HG03457 (cell line): ENCODE data around the gene PPP1R14C.
"Not testable (repeated sequence)": the region's sequence is repeated elsewhere in the genome, so short reads cannot be mapped to it uniquely, and the experiment has no call there.

Source experiments
- ATAC-seq: cut with Tn5 transposase; IDR thresholded peaks from one replicate; pipeline ENCODE4 v1.9.1; 2021; ENCODE audit warnings: moderate number of reproducible peaks; ENCODE audit not compliant: unreplicated experiment

The PPP1R14C gene

DNA sequence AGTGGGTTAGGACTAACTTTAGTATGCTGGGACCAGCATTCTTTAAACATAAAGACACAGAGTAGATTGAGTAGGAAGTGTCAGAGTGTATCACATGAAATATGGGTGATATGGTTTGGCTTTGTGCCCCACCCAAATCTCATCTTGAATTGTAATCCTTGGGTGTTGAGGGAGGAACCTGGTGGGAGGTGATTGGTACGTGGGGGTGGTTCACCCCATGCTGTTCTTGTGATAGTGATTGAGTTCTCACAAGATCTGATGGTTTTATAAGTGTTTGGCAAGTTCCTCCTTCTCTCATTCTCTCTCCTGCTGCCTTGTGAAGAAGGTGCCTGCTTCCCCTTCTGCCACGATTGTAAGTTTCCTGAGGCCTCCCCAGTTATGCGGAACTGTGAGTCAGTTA is 5.1 kb upstream of the PPP1R14C start:
- not testable (repeated sequence) for ATAC-seq

DNA sequence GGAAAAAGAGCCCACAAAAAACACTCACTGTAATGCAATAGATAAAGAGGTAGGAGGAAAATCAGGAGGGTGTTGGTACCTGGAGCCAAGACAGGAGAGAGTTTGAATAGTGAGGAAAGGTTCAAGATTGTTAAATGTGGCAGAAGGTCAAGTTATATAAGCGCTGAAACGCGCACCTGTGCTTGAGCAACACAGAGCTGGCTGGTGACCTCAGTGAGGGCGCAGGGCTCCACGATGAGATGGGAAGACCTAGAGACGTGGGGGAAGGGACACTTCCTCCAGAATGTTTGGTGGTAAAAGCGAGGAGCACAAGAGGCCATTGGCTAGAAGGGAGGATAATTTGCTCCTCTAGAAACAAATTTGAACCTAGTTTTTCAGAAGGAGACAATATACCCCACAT is 4.2 kb upstream of the PPP1R14C start:
- no peak for ATAC-seq

DNA sequence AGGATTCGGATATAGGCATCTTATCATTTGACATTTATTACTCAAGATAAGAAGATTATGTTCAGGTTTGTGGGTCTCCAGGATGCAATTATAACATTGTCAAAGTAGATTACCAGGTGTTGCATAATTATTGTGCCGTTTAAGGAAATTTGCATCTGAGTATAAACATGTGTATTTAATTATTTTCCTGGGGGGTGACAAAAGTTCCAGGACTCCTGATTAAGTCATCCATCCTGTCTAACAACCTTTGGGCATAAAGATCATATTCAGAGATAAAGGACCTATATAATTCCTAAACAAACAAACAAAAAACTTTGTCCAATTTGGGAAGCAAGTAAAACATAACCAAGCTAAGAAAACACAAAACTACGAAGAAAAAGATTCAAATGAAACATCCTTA is 3.3 kb upstream of the PPP1R14C start:
- no peak for ATAC-seq

DNA sequence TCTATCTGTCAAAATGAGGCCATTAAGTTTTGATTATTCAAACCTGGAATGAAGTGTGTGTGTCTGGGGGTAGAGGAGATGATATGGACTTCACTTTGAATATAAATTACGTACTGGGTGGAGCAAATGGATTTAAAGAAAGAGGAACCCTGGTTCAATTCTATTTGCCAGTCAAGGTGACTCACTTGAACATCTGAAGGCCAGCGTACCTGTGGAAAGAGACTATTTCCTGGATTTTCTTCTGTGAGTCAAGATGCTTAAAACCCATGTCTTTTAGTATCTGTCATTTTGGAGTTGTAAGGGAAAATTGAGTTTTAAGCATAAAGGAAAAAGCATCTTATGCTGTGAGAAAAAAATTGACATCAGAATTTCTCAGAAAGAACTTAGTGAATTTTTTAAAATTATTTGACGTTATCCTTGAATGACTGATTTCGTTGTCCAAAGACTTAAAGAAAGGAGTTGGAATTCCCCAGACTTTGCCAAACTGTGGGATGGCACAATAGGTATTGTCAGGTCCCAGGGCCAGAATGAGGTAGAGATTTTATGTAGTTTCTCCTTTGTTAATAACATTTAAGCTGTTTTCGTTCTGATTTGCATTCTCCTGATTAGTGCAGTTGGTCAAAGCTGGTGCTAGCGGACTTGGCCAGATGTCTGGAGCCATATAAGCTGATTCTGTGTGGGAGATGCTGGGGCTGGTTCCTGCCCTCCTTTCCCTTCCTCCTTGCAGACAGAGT is 2.4 kb upstream of the PPP1R14C start:
- ATAC-seq = no peak

DNA sequence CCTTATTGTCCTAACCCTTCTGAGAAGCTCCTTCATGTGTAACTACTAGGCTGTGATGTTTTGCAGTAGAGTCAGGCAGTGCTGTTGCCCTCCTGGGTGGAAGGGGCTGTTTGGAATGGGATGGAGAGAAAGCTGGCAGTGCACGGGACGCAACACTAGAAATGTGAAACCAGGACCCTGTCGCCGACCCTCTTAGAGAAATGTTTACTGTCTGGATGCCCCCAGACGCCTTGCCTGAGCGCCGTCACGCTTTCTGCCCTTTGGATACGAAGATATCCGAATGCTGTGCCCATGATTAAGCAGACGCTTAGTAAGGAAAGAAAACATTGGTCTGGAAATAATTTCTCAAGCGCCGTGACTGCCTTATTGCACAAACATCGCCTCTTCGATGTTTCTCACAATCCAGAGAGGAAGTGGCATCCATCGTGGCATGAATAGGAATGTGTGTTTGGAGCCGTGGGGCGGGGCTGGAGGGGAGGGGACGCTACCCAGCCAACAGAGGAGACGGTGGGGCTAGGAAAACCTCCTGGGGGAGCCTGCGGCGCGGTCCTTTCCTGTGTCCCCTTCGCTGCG is 661 bp upstream of the PPP1R14C start:
- ATAC-seq = no peak

DNA sequence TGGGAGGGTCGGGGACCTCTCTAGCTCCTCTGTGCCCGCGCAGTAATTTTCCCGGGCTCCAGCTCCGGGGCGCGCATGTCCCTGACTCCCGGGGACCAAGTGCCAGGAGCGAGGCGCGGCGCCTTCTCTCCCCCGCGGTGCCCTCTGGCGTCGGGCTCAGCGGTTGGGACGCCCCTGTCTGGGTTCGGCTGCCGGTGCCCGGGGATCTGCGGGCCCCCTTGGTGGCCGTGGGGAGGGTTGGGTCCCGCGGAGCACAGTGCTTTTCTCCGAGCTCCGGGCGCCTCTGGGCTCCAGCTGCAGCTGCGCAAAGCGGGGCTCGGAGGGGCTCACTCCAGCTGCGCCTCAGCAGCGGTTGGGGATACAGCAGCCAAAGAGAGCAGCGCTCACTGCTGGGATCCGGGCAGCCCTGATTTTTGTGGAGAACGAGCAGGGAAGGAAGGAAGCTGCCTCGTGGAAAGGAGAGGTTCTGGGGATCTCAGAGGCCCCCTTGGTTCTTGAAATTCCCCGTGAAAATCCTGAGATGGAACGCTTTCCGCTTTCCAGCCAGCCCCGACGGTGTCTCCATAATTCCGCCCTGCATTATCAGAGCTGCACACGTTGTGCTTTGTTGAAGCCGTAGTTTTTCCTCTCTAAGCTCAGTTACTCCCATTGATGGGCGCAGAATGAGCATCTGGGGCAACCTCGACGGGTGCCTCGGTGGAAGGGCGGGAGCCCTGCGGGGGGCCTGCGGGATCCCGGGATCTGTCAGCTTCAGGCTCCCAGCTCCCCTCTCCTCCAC is 861 bp downstream of the PPP1R14C start:
- no peak for ATAC-seq

DNA sequence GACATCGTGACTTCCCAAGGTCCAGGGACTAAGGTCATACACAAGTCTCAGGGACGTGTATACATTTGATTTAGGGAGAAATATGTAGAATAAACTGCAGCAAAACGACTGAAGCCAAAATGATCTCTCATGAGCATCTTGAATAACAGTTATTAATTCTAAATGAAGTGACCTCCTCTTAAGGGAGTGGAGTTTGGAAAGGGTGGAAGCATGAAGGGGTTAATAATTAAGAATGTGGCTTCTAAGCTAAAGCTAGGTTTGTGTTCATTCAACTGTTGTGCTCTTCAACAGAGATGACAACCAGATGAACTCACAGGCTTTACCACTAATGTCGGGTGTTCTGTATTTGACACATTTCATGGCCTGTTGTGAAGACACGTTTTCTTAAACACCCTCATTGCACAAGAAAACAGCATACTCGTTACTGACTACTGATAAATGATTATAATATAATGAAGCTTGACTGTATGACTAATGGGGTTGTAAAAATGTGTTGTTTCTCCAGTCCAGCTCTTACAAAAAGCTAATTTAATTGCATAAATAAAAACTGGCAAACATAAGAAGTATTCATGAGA is 1.5 kb downstream of the PPP1R14C start:
- no peak for ATAC-seq

DNA sequence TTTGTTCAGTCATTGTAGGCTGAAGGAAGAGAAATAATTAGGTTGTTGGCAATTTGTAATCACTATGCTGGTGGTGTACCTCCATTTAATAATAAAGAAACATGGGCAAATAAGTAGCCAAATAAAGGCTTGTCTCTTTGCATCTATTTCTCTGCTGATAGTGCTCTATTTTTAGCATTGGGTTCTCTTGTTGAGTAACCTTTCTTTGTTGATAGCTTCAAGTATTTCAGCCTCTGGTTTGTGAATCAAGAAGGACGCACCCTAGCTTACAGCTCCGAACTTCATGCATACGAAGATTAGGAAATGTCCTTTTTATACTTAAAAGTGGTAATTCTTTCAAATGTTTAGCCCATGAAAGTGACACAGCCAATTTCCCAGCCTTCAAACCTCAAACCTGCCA is 2.6 kb downstream of the PPP1R14C start:
- ATAC-seq = no peak

DNA sequence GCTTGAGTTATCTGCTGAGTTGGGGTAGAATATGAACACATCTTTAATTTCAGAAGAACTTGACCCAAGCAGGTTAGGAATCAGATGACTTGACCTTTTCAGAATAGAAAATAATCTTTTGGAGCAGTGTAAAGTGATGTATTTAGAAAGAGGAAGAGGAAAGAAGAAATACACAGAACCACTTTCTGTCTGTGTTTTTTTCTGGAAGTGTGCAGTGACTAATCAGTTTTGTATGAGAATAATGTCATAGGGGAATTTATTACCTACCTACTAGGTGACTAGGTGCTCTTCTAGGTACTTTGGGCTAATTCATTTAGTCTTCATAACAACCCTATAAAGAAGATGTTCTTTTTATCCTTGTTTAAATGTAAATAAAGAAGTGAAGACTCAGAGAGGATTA is 3.0 kb downstream of the PPP1R14C start:
- no peak for ATAC-seq

DNA sequence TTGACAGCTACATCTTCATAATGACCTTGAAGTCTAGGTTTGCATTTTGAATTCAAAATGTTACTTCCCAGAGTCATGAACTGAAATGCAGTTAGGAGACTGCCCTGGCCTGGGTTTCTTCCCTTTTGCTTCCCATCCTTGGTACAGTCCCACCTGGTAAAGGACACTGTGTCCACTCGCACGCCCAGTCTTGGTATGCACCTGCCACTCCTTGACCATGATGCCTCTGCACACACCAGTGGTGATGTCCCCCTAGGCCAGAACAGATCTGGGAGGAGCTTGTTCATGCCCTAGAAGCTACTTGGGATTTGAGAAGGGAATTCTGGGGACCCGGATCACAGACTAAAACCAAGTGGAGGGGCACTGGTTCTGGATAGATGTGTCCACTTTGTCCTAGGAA is 3.6 kb downstream of the PPP1R14C start:
- ATAC-seq = no peak

DNA sequence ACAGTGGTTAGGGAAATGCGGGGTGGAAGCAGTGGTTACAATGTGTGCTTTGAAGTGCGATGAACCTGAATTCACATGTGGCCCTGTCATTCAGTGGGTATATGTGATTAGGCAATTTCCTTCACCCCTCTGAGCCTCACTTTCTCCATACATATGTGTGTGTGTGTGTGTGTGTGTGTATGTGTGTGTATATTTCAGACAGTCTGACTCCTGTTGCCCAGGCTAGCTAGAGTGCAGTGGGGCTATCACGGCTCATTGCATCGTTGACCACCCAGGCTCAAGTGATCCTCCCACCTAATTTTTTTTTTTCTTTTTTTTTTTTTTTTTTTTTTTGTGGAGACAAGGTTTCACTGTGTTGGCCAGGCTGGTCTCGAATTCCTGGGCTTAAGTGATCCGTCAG is 6.3 kb downstream of the PPP1R14C start:
- ATAC-seq = no peak

DNA sequence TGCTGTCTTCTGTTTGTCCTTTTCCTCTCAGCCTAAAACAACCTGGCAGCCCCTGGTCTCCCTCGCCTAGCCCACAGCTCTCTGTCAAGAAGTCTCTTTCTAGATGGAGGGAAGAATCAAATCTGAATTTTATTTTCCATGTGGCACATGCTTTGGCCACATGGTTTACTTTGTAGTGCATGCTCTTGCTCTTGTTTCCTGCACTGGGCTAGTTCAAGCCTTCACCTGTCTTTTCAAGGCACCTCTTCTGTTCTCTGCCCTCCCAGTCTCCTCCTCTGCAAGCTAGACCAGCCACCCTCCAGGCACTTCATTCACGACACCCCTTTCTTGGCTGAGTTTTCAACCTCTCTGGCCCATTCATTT is 7.6 kb downstream of the PPP1R14C start:
- ATAC-seq = no peak

DNA sequence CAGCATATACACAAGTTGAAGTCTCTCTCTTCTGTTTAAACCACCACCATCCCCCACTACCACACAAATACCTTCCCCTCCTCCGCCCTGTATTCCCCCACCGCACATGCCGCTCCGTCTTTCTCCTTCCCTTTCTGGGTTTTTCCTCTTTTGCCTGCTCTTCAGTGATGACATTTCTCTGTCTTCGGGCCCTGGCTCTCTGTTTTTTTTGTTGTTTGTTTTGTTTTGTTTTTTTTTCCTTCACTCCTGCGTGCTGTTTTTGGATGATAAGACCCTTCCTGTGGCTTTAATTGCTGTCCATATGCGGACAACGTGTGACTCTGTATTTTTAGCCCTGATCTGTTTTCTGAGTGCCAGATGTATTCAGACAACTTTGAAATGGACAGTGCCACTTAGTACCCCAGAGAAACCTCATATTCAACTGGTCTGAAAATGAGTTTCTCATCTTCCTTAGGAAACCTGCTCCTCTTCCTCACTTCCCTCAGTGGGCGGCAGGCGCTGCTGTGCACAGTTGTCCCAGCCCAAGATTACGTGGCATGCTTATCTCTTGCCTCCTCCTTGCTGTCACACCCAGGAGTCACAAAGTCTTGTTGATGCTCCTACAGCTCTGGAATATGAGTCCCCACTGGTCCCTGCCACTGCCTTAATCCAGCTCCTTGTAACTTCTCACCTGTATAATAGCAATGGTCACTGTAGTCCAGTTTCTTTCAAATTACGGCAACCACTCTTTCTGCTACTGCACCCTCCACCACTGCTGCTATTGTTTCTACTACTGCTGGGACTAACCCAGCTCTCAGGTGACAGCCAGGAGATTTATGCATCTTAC is 8.2 kb downstream of the PPP1R14C start:
- no peak for ATAC-seq

DNA sequence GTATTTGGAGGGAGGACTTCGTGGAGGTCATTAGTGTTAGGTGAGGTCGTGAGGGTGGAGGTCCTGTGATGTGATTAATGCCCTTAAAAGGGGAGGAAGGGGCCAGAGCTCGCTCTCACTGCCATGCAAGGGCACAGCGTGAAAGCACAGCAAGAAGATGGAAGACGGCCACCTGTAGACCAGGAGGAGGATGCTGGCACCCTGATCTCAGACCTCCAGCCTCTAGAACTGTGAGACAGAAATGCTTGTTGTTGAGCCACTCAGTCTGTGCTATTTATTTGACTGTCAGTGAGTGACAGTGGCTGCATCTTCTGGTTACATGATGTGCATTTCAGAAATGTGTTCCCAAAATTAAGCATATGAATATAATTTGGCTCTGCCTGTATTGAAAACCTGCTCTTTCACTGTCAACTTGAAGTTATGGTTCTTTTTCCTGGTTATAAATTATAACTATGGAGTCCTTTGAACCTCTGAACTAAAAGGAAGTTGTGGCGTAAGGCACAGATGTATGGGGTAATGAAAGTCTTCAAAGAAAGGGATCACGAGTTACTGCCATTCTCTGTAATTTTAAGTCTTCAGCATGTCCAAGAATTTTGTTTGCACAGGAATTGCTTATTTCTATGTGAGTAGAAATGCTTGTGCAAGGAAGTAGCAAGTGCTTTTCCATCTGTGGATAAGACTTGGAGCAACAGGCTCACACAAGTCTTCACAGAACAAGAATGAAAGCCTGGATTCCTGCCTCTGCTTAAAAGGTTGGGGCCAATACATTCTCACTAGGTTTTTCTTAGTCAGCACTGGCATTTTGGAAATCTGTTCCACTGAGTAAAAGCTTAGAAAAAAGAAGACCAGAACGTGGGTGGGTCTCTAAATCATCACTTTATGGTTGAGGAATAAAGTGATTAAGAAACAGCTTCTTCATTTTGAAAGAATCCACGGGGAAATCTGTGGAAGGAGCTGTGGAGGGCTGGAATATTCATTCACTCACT is 10.3 kb downstream of the PPP1R14C start:
- ATAC-seq = no peak

DNA sequence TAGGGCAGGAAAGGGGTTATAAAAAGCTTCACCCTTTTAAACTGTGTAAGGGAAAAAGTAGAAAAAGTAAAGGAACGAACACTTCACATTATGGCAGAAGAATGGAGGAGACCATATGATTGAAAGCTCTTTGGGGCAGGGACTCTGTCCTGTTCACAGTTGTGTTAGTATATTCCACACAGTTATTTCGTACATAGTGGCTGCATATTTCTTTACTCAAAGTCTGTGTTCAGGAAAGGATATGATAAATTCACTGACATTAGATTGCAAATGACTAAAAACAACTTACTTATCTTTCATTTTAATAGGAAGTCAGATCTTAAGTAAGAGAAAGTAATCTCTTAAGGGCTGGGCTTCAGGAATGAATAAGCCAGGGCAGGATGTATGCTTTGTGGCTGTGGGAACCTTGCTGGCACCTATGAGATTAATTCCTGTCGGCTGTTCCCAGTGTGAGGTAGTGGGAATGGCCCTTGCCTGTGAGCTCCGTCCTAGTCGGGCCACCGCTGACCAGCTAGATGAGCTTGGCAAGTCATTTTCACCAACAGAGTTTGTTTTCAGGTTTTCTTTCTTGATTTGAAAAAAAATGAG is 11.2 kb downstream of the PPP1R14C start:
- no peak for ATAC-seq

DNA sequence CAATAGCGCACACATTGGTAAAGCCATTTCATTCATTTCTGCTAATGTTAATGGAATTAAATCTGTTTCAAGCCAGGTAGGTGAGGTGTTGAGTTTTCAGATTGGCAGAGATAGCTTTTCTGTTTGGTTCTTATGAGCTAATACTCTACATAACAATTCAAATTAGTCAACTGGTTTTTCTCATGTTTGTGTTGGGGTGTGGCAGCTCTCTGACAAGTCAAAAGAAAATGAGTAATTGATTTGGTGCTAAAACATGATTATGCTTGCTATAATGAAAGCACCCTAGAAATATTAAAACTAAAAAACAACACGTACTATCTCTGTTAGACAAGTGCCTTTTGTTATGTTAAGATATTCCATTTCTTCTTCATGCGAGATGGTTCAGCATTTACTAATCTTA is 13.6 kb downstream of the PPP1R14C start:
- no peak for ATAC-seq

DNA sequence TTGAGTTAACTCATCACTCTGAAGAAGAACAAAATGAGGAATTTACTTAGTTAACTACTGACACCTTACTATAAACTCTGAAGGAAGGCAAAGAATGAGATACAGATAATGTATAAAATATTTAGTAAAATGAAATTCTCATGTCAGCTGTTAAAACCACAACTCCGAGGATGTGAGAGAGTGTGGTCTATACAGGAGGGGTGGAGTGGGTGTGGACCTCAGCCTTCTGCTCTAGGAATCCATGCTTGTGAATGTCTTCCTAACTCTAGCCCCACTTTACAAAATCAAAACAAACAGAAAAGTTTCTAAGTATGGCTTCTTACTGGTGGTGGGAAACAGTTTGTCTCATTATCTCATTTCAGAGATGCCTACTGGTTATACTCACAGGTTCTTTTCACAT is 14.2 kb downstream of the PPP1R14C start:
- ATAC-seq = no peak

DNA sequence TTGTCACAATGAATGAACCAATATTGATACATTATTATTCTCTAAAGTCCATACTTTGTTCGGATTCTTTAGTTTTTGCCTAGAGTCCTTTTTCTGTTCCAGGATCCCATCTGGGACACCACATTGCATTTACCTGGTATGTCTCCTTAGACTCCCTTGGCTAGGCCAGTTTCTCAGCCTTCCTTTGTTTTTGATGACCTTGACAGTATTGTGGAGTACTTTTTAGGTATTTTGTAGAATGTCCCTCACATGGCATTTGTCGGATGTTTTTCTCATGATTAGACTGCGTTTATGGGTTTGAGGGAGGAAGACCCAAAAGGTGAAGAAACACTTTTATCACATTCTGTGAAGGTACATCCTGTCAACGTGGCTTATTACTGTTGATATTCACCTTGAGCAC is 16.9 kb downstream of the PPP1R14C start:
- ATAC-seq = no peak

DNA sequence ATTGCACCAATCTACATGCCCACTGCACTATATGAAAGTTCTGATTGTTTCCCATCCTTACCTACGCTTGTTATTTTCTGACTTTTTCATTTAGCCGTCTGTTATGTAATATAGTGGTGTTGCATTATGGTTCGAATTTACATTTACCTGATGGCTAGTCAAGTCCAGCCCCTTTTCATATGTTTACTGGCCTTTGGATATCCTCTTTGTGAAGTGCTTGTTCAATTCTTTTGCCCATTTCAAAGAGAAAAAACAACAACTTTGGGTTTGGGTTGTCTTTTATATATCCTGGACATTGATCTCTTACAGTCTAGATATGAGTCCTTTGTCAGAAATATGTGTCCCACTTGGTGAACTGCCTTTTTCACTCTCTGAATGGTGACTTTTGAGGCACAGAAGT is 21.1 kb downstream of the PPP1R14C start:
- no peak for ATAC-seq
